ENCODE measurements around the gene PUS10.

GRCh38 chr2:60898567-60898966 is 119.5 kb downstream of the PUS10 start:
- TF ChIP-seq, protein P1, sequence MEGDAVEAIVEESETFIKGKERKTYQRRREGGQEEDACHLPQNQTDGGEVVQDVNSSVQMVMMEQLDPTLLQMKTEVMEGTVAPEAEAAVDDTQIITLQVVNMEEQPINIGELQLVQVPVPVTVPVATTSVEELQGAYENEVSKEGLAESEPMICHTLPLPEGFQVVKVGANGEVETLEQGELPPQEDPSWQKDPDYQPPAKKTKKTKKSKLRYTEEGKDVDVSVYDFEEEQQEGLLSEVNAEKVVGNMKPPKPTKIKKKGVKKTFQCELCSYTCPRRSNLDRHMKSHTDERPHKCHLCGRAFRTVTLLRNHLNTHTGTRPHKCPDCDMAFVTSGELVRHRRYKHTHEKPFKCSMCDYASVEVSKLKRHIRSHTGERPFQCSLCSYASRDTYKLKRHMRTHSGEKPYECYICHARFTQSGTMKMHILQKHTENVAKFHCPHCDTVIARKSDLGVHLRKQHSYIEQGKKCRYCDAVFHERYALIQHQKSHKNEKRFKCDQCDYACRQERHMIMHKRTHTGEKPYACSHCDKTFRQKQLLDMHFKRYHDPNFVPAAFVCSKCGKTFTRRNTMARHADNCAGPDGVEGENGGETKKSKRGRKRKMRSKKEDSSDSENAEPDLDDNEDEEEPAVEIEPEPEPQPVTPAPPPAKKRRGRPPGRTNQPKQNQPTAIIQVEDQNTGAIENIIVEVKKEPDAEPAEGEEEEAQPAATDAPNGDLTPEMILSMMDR (conservative IDR thresholded peaks at IDR 0.05; ENCODE audit: low read length), result no peak
- TF ChIP-seq EZH2phosphoT487 (IDR thresholded peaks at IDR 0.05; ENCODE audit: borderline replicate concordance, low read depth, low read length), result no peak
